Right atrium auricular region (tissue), 2 donors: ENCODE measurements around the gene GARIN5B. TPM values are rescaled to one million over a fixed set of nuclear protein-coding genes. Genes with fewer than 3 reads are reported as not detected.

Experiments
- DNase-seq: peaks from one replicate; pipeline ENCODE4 v3.0.0-alpha.2; 2019; ENCODE audit warnings: low spot score
- H3K27ac ChIP-seq, 2 donors: fragments of 200-600 bp; sonication (generic); 1 replicate in 1 of 2; 2 replicates in 1 of 2; pipeline ENCODE4 v1.5.1; 2016 to 2019
- H3K27me3 ChIP-seq, 2 donors: fragments of 200-600 bp; sonication (generic); one replicate each; pipeline versions ENCODE4 v1.5.1 to v1.6.0; 2017 to 2019
- H3K36me3 ChIP-seq: fragments of 200-600 bp; sonication (generic); one replicate; pipeline ENCODE4 v1.5.1; 2016
- H3K4me1 ChIP-seq, 2 donors: fragments of 200-600 bp; sonication (generic); one replicate each; pipeline versions ENCODE4 v1.5.1 to v1.6.0; 2017 to 2019
- H3K4me3 ChIP-seq, 2 donors: fragments of 200-600 bp; sonication (generic); 1 replicate in 1 of 2; 2 replicates in 1 of 2; pipeline ENCODE4 v1.5.1; 2017 to 2019; ENCODE audit warnings: mild to moderate bottlenecking in 1 of 2, moderate library complexity in 1 of 2
- H3K9me3 ChIP-seq, 2 donors: fragments of 200-600 bp; sonication (generic); one replicate each; pipeline ENCODE4 v1.5.1; 2019
- total RNA-seq, 2 donors: library from RNA; depleted of rRNA; stranded (reverse); fragments of >200 nt; gene quantifications; one replicate each; pipeline ENCODE4 v1.1.0, GENCODE V29; 2016
- TF ChIP-seq, protein P1 (sequence below), 2 donors: fragments of 200-600 bp; sonication (generic); IDR thresholded peaks; one replicate each; pipeline ENCODE4 v1.5.1; 2019; ENCODE audit warnings: antibody characterized with exemption in 2 of 2

The GARIN5B gene
- total RNA-seq, 2 donors from 2014 or later, result not detected

DNA sequence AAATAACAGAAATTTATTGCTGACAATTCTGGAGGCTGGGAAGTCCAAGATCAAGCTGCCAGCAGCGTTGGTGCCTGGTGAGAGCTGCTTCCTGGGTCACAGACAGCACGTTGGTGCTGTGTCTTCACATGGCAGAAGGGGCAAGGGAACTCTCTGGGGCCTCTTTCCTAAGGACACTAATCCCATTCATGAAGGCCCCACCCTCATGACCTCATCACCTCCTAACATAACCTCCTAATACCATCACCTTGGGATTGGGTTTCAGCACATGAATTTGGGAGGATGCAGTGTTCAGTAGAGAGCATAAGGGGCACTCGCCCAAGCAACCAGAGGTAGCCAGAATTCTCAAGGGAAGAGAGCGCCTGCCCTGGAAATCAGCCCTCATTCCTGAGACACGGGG, 53.6 kb downstream of the GARIN5B start:
- Histone ChIP-seq H3K36me3 (peaks cover 21% of the 10 kb centered on the region), H3K27me3 (no peaks in the 10 kb centered on the region), H3K9me3 (no peaks in the 10 kb centered on the region), H3K4me1 (no peaks in the 10 kb centered on the region), H3K4me3 (no peak overlapping the region), H3K27ac (no peak overlapping the region)
- no peak for DNase-seq
- TF ChIP-seq, protein P1, sequence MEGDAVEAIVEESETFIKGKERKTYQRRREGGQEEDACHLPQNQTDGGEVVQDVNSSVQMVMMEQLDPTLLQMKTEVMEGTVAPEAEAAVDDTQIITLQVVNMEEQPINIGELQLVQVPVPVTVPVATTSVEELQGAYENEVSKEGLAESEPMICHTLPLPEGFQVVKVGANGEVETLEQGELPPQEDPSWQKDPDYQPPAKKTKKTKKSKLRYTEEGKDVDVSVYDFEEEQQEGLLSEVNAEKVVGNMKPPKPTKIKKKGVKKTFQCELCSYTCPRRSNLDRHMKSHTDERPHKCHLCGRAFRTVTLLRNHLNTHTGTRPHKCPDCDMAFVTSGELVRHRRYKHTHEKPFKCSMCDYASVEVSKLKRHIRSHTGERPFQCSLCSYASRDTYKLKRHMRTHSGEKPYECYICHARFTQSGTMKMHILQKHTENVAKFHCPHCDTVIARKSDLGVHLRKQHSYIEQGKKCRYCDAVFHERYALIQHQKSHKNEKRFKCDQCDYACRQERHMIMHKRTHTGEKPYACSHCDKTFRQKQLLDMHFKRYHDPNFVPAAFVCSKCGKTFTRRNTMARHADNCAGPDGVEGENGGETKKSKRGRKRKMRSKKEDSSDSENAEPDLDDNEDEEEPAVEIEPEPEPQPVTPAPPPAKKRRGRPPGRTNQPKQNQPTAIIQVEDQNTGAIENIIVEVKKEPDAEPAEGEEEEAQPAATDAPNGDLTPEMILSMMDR (IDR thresholded peaks at IDR 0.05), result no peak

DNA sequence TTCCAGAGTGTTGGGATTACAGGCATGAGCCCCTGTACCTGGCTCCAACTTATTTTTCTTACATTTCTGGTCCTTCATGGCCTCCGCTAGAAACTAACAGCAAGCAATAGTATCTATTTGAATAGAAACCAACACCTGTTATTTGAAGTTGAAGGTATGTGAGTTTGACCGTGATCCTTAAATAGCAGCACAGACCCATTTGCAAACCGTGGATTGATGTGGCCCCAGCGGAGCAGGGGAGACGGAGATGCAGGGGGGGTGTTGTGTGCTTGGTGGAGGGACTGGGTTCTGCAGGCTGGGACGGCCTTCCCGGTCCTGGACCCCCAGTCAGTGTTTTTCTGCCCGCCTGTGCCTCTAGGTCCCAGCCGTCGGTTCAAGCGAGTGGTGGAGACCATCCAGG, 54.8 kb downstream of the GARIN5B start:
- DNase-seq, result no peak
- Histone ChIP-seq H3K27me3 (no peaks in the 10 kb centered on the region), H3K9me3 (no peaks in the 10 kb centered on the region), H3K27ac (no peak overlapping the region), H3K4me1 (no peaks in the 10 kb centered on the region), H3K36me3 (peaks cover 25% of the 10 kb centered on the region), H3K4me3 (no peak overlapping the region)
- TF ChIP-seq, protein P1 (IDR thresholded peaks at IDR 0.05), result no peak

DNA sequence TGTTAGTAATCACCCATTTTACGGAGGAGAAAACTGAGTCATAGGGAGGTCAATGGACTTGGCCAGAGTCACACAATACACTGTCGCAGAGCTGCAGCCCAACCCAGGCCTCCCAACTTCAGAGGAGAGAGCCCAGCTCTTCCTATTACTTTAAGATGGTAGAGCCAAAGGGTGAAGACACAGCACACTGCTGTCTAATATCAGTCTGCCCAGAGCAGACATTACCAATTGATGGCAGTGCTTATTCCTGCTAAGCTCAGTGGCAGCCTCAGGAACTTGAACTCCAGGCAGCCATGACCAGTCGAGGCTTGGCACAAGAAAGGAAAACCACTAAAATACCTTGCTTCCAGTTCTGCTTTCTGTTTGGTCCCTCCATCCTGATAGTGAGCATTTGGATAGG, 56.3 kb downstream of the GARIN5B start:
- Histone ChIP-seq H3K4me3 (no peak overlapping the region), H3K27me3 (no peaks in the 10 kb centered on the region), H3K36me3 (peaks cover 32% of the 10 kb centered on the region), H3K9me3 (no peaks in the 10 kb centered on the region), H3K4me1 (peaks cover 0 to 4% of the 10 kb centered on the region in 2 donors), H3K27ac (no peak overlapping the region)
- DNase-seq, result no peak
- TF ChIP-seq, protein P1 (IDR thresholded peaks at IDR 0.05), result no peak

DNA sequence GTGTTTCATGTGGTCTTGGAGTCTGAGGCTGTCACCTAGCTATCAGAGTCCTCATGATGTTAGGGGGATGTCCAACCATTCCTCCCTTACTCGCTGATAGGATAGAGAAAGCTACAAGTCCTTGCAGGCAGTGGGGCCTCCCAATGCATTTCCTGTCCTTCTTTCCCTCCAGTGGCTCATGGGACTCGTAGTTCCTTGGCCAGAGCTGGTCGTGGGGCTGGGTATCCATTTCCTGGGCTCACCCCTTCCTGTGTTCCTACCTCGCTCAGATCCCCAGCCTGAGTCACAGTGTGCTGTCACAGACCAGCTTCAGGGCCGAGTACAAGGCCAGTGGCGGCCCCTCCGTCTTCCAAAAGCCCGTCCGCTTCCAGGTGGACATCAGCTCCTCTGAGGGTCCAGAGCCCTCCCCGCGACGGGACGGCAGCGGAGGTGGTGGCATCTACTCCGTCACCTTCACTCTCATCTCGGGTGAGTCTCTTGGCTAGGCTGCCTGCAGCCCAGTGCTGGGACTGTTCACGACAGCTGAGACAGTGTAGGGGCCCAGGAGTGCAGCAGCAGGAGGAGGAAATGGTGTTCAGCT, 57.0 kb downstream of the GARIN5B start:
- Histone ChIP-seq H3K27me3 (no peaks in the 10 kb centered on the region), H3K9me3 (no peaks in the 10 kb centered on the region), H3K4me3 (no peak overlapping the region), H3K4me1 (peaks cover 0 to 10% of the 10 kb centered on the region in 2 donors), H3K36me3 (peaks cover 32% of the 10 kb centered on the region), H3K27ac (no peak overlapping the region)
- DNase-seq, result no peak
- TF ChIP-seq, protein P1 (IDR thresholded peaks at IDR 0.05), result no peak

DNA sequence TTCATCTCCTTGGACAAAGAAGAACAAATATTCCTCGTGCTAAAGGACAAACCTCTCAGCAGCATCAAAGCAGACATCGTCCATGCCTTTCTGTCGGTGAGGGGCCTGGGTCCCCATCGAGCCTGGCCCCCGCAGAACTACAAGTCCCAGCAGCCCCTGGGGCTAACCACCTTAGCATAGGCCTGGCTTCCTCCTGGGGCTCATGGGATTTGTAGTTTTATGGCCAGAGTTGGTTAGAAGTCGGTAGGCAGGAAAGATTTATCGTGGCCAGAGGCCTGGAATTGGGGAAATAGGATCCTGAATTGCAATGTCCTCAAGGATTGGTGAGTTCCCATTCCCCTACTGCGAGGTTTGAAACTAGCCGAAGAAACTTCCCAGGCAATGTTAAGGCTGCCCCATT, 57.6 kb downstream of the GARIN5B start:
- Histone ChIP-seq H3K4me1 (peaks cover 0 to 10% of the 10 kb centered on the region in 2 donors), H3K27me3 (no peaks in the 10 kb centered on the region), H3K9me3 (no peaks in the 10 kb centered on the region), H3K4me3 (no peak overlapping the region), H3K27ac (no peak overlapping the region), H3K36me3 (peaks cover 32% of the 10 kb centered on the region)
- TF ChIP-seq, protein P1 (IDR thresholded peaks at IDR 0.05), result no peak
- DNase-seq, result no peak

DNA sequence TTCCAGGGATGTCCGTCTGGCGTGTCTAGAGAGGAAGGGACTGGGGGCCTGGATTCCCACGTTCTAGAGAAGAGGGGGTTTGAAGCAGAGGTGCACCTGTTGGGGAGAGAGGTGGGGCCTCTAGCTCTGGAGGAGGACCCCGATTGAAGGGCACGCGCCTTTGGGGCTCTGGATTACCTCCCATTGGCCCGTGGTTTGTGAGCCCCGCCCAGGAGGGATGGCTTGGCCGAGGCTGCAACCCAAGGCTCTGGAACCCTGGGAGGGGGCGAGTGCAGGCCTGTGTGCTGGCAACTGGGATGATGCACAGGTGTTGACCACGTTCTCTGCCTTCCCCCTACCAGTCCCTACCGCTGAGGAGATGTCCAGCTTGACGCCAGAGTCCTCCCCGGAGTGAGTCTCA, 58.1 kb downstream of the GARIN5B start:
- TF ChIP-seq, protein P1 (IDR thresholded peaks at IDR 0.05), result no peak
- H3K27ac ChIP-seq, result no peak overlapping the region
- no peaks in the 10 kb centered on the region for H3K9me3 ChIP-seq
- peaks cover 31% of the 10 kb centered on the region for H3K36me3 ChIP-seq
- no peak for DNase-seq
- peaks cover 0 to 10% of the 10 kb centered on the region in 2 donors for H3K4me1 ChIP-seq
- H3K27me3 ChIP-seq, result no peaks in the 10 kb centered on the region
- H3K4me3 ChIP-seq, result no peak overlapping the region
